Nephron progenitor cell (in vitro differentiated cells): ENCODE measurements around the gene RPRD2.

Experiments
- DNase-seq: peaks from one replicate; pipeline ENCODE4 v3.0.0; 2021
- H3K27ac Mint-ChIP-seq: 2 replicates; pipeline ENCODE4 v1.8.0; 2021; ENCODE audit warnings: mild to moderate bottlenecking, moderate library complexity, mixed read lengths
- H3K27me3 Mint-ChIP-seq: 2 replicates; pipeline ENCODE4 v1.8.0; 2021; ENCODE audit warnings: mild to moderate bottlenecking, low read depth, mixed read lengths; ENCODE audit not compliant: poor library complexity
- H3K36me3 Mint-ChIP-seq: 2 replicates; pipeline ENCODE4 v1.8.0; 2021; ENCODE audit warnings: low read depth, mixed read lengths
- H3K4me1 Mint-ChIP-seq: 2 replicates; pipeline ENCODE4 v1.8.0; 2021; ENCODE audit warnings: mixed read lengths
- H3K4me3 Mint-ChIP-seq: 2 replicates; pipeline ENCODE4 v1.8.0; 2021; ENCODE audit warnings: mild to moderate bottlenecking, moderate library complexity, mixed read lengths
- H3K9me3 Mint-ChIP-seq: 2 replicates; pipeline ENCODE4 v1.8.0; 2021; ENCODE audit warnings: mild to moderate bottlenecking, moderate library complexity, mixed read lengths
- CTCF ChIP-seq: fragments of 200-600 bp; sonication (generic); IDR thresholded peaks from 2 replicates; pipeline ENCODE4 v1.5.0; 2021; ENCODE audit warnings: antibody characterized with exemption

Gene RPRD2

GRCh38 chr1:150477320-150477719 lies 113.4 kb downstream of the RPRD2 start:
- H3K4me3 Mint-ChIP-seq = peak overlapping the region; percentile 14
- no peaks in the 10 kb centered on the region for H3K27me3 Mint-ChIP-seq
- DNase-seq = no peak
- peaks cover 74% of the 10 kb centered on the region for H3K4me1 Mint-ChIP-seq
- peak overlapping the region; percentile 89 for H3K27ac Mint-ChIP-seq
- no peak for TF ChIP-seq CTCF
- peaks cover 9% of the 10 kb centered on the region for H3K36me3 Mint-ChIP-seq
- H3K9me3 Mint-ChIP-seq = no peaks in the 10 kb centered on the region

GRCh38 chr1:150477733-150478132 lies 113.8 kb downstream of the RPRD2 start:
- DNase-seq = no peak
- Mint-ChIP-seq H3K36me3 (peaks cover 5% of the 10 kb centered on the region), H3K27ac (peak overlapping the region; percentile 89), H3K9me3 (no peaks in the 10 kb centered on the region), H3K27me3 (no peaks in the 10 kb centered on the region), H3K4me3 (peak overlapping the region; percentile 14), H3K4me1 (peaks cover 70% of the 10 kb centered on the region)
- TF ChIP-seq CTCF = no peak

GRCh38 chr1:150479370-150479769 lies 115.4 kb downstream of the RPRD2 start:
- Mint-ChIP-seq H3K36me3 (no peaks in the 10 kb centered on the region), H3K4me1 (peaks cover 53% of the 10 kb centered on the region), H3K4me3 (no peak overlapping the region), H3K27ac (peak overlapping the region; percentile 36), H3K27me3 (peaks cover 3% of the 10 kb centered on the region), H3K9me3 (no peaks in the 10 kb centered on the region)
- no peak for TF ChIP-seq CTCF
- DNase-seq = no peak

GRCh38 chr1:150479927-150480352 lies 116.0 kb downstream of the RPRD2 start:
- DNase-seq = no peak
- Mint-ChIP-seq H3K36me3 (no peaks in the 10 kb centered on the region), H3K27me3 (peaks cover 4% of the 10 kb centered on the region), H3K9me3 (no peaks in the 10 kb centered on the region), H3K4me1 (peaks cover 48% of the 10 kb centered on the region), H3K4me3 (no peak overlapping the region), H3K27ac (peak overlapping the region; percentile 65)
- no peak for TF ChIP-seq CTCF

- H3K27me3 Mint-ChIP-seq = peaks cover 4% of the 10 kb centered on the region
- peaks cover 33% of the 10 kb centered on the region for H3K4me1 Mint-ChIP-seq
- H3K36me3 Mint-ChIP-seq = no peaks in the 10 kb centered on the region
- no peak for TF ChIP-seq CTCF
- DNase-seq = no peak
- no peak overlapping the region for H3K4me3 Mint-ChIP-seq
- no peak overlapping the region for H3K27ac Mint-ChIP-seq
- no peaks in the 10 kb centered on the region for H3K9me3 Mint-ChIP-seq
Observed at GRCh38 chr1:150484431-150484830, 120.5 kb downstream of the RPRD2 start.

- TF ChIP-seq CTCF = no peak
- no peak for DNase-seq
- Mint-ChIP-seq H3K9me3 (no peaks in the 10 kb centered on the region), H3K36me3 (no peaks in the 10 kb centered on the region), H3K27me3 (peaks cover 4% of the 10 kb centered on the region), H3K4me1 (peaks cover 29% of the 10 kb centered on the region), H3K27ac (peak overlapping the region; percentile 11), H3K4me3 (no peak overlapping the region)
Observed at GRCh38 chr1:150484861-150485260, 120.9 kb downstream of the RPRD2 start.
